HCT116 (cell line): ENCODE data around the gene CNDP2. TPM values are rescaled to one million over a fixed set of nuclear protein-coding genes. Genes with fewer than 3 reads are reported as not detected.

Experiments used
- ATAC-seq: fragments of 200-7000 bp; cut with Tn5 transposase; 2 replicates; pipeline ENCODE4 v1.9.1; 2020; ENCODE audit warnings: mild to moderate bottlenecking, moderate library complexity
- BruUV-seq: library from RNA; stranded (reverse); fragments of 400-500 nt; replicated peaks from 2 replicates; lab custom pipeline; 2021; lab: Mats Ljungman, UMichigan
- CTCF ChIA-PET: fragments of 300-600 bp; sonication (Branson Sonifier 250); formaldehyde crosslinking; loops from one replicate; lab custom pipeline; 2021; ENCODE audit warnings: antibody characterized with exemption; lab: Charles Lee
- POLR2A ChIA-PET: fragments of 300-600, 350-600 bp; sonication (Branson Sonifier 250); formaldehyde crosslinking; loops from one replicate; lab custom pipeline; 2021; ENCODE audit warnings: antibody characterized with exemption; lab: Charles Lee
- RAD21 ChIA-PET, 2 experiments: fragments of 300-600 bp; sonication (Branson Sonifier 250); formaldehyde crosslinking; loops; one replicate each; lab custom pipeline; 2023; ENCODE audit warnings: low total read pairs in 2 of 2; ENCODE audit not compliant: uncharacterized antibody in 2 of 2, unreplicated experiment in 2 of 2, low non-redundant PET in 1 of 2; lab: Charles Lee
- DNase-seq: peaks from one replicate; pipeline ENCODE4 v3.0.0-alpha.2; 2010; ENCODE audit warnings: low read depth, low spot score
- H2AFZ ChIP-seq: fragments of 200-600 bp; shearing (Covaris generic), sonication (generic); 2 replicates; pipeline ENCODE4 v1.6.1; 2017; ENCODE audit warnings: low read depth, mixed run types, mixed read lengths, antibody characterized with exemption, low read length; ENCODE audit not compliant: poor library complexity, severe bottlenecking
- H3K27ac ChIP-seq: 2 replicates; pipeline ENCODE4 v1.5.1; 2012; ENCODE audit warnings: low read depth, low read length
- H3K27me3 ChIP-seq: fragments of 200-600 bp; sonication (generic); 2 replicates; pipeline ENCODE4 v1.6.1; 2016; ENCODE audit warnings: mixed run types, low read length, mixed read lengths; ENCODE audit not compliant: insufficient read depth
- H3K36me3 ChIP-seq, 2 experiments: fragments of 200-500 bp in 1 of 2; fragments of 200-600 bp in 1 of 2; sonication (Bioruptor generic) in 1 of 2; sonication (generic) in 1 of 2; 2 replicates each; pipeline versions ENCODE4 v1.5.1 to v1.6.1; 2014 to 2016; ENCODE audit warnings: low read length in 2 of 2, inconsistent platforms in 1 of 2, mixed read lengths in 1 of 2, mixed run types in 1 of 2; ENCODE audit not compliant: insufficient read depth in 2 of 2, control insufficient read depth in 1 of 2
- H3K4me1 ChIP-seq, 2 experiments: fragments of 200-600 bp in 1 of 2; sonication (generic) in 1 of 2; 2 replicates each; pipeline versions ENCODE4 v1.5.1 to v1.6.1; 2012 to 2017; ENCODE audit warnings: low read length in 2 of 2, inconsistent platforms in 1 of 2, mild to moderate bottlenecking in 1 of 2, mixed read lengths in 1 of 2, mixed run types in 1 of 2, moderate library complexity in 1 of 2; ENCODE audit not compliant: insufficient read depth in 2 of 2, control insufficient read depth in 1 of 2
- H3K4me2 ChIP-seq: fragments of 200-600 bp; sonication (generic); 2 replicates; pipeline ENCODE4 v1.6.1; 2017; ENCODE audit warnings: mixed run types, low read length, mixed read lengths
- H3K4me3 ChIP-seq, 2 experiments: fragments of 200-600 bp in 1 of 2; sonication (generic) in 1 of 2; replicated peaks in 1 of 2; 2 replicates each; pipeline ENCODE4 v1.5.1; 2011 to 2016; ENCODE audit warnings: low read length in 2 of 2, control low read depth in 1 of 2, low read depth in 1 of 2, mild to moderate bottlenecking in 1 of 2, mixed read lengths in 1 of 2, mixed run types in 1 of 2
- H3K79me2 ChIP-seq: fragments of 200-600 bp; sonication (generic); 2 replicates; pipeline ENCODE4 v1.6.1; 2017; ENCODE audit warnings: mild to moderate bottlenecking, mixed run types, low read length, moderate library complexity, mixed read lengths; ENCODE audit not compliant: insufficient read depth
- H3K9ac ChIP-seq: fragments of 200-600 bp; sonication (generic); 2 replicates; pipeline ENCODE4 v1.6.1; 2016; ENCODE audit warnings: low read length, mixed read lengths
- H3K9me2 ChIP-seq: fragments of 200-600 bp; sonication (generic), shearing (Covaris generic); 2 replicates; pipeline ENCODE4 v1.6.1; 2017; ENCODE audit warnings: mixed run types, mild to moderate bottlenecking, moderate library complexity; ENCODE audit not compliant: insufficient read depth
- H3K9me3 ChIP-seq, 2 experiments: fragments of 200-500 bp in 1 of 2; fragments of 200-600 bp in 1 of 2; sonication (Bioruptor generic) in 1 of 2; sonication (generic) in 1 of 2; 2 replicates each; pipeline ENCODE4 v1.6.1; 2014 to 2017; ENCODE audit warnings: low read length in 2 of 2, mixed read lengths in 2 of 2, inconsistent platforms in 1 of 2, low read depth in 1 of 2, mild to moderate bottlenecking in 1 of 2, mixed run types in 1 of 2, moderate library complexity in 1 of 2; ENCODE audit not compliant: control insufficient read depth in 1 of 2, insufficient read depth in 1 of 2
- H4K20me1 ChIP-seq: fragments of 200-600 bp; sonication (generic), shearing (Covaris generic); 2 replicates; pipeline ENCODE4 v1.6.1; 2017; ENCODE audit warnings: mixed run types, mild to moderate bottlenecking, moderate library complexity; ENCODE audit not compliant: insufficient read depth
- ATF3 ChIP-seq: IDR thresholded peaks from 2 replicates; pipeline ENCODE4 v1.6.1; 2012
- CBX3 ChIP-seq: IDR thresholded peaks from 2 replicates; pipeline ENCODE4 v1.6.1; 2012; ENCODE audit warnings: low read depth
- CEBPB ChIP-seq: IDR thresholded peaks from 2 replicates; pipeline ENCODE4 v1.6.1; 2012; ENCODE audit warnings: low read depth
- CTCF ChIP-seq, 3 experiments: fragments of 200-600 bp in 1 of 3; sonication (generic) in 1 of 3; IDR thresholded peaks in 2 of 3; conservative IDR thresholded peaks in 1 of 3; 2 replicates each; pipeline ENCODE4 v1.5.1; 2012 to 2017; ENCODE audit warnings: low read depth in 2 of 3, low read length in 2 of 3, antibody characterized with exemption in 1 of 3, borderline replicate concordance in 1 of 3, control low read depth in 1 of 3, mild to moderate bottlenecking in 1 of 3, mixed read lengths in 1 of 3, mixed run types in 1 of 3, moderate library complexity in 1 of 3; ENCODE audit not compliant: insufficient read depth in 1 of 3
- EGR1 ChIP-seq: IDR thresholded peaks from 2 replicates; pipeline ENCODE4 v1.6.1; 2012; ENCODE audit warnings: low read depth
- ELF1 ChIP-seq: IDR thresholded peaks from 2 replicates; pipeline ENCODE4 v1.6.1; 2012; ENCODE audit warnings: low read depth, borderline replicate concordance
- EZH2 ChIP-seq: fragments of 200-600 bp; sonication (generic); IDR thresholded peaks from 2 replicates; pipeline ENCODE4 v1.6.1; 2017; ENCODE audit warnings: antibody characterized with exemption, mixed run types
- EZH2phosphoT487 ChIP-seq: fragments of 200-600 bp; IDR thresholded peaks from 2 replicates; pipeline ENCODE4 v1.6.1; 2018; ENCODE audit warnings: antibody characterized with exemption, borderline replicate concordance
- JUND ChIP-seq: IDR thresholded peaks from 2 replicates; pipeline ENCODE4 v1.6.1; 2012
- POLR2A ChIP-seq: IDR thresholded peaks from 2 replicates; pipeline ENCODE4 v1.7.0; 2011; ENCODE audit warnings: borderline replicate concordance; ENCODE audit not compliant: insufficient read depth, insufficient read length; ENCODE audit errors: extremely low read depth
- POLR2AphosphoS5 ChIP-seq: IDR thresholded peaks from 2 replicates; pipeline ENCODE4 v1.6.1; 2011; ENCODE audit warnings: mild to moderate bottlenecking, low read depth, low read length, moderate library complexity
- SIN3A ChIP-seq: IDR thresholded peaks from 2 replicates; pipeline ENCODE4 v1.6.1; 2012; ENCODE audit warnings: low read depth
- SP1 ChIP-seq: IDR thresholded peaks from 2 replicates; pipeline ENCODE4 v1.6.1; 2012; ENCODE audit warnings: low read depth
- SRF ChIP-seq: IDR thresholded peaks from 2 replicates; pipeline ENCODE4 v1.6.1; 2012; ENCODE audit warnings: low read depth
- YY1 ChIP-seq: IDR thresholded peaks from 2 replicates; pipeline ENCODE4 v1.6.1; 2011; ENCODE audit warnings: low read length, low read depth, moderate library complexity, mild to moderate bottlenecking; ENCODE audit not compliant: insufficient replicate concordance; ENCODE audit errors: extremely low read depth
- intact Hi-C: fragments of 100-400 bp; cut with micrococcal nuclease; formaldehyde crosslinking; loops from 2 replicates; pipeline ENCODE4 v1.10.0; 2022
- total RNA-seq: library from RNA; stranded (reverse); gene quantifications from one replicate; pipeline ENCODE4 v1.2.1, GENCODE V29; 2021; ENCODE audit not compliant: unreplicated experiment
- TF ChIP-seq, protein P1 (sequence below): IDR thresholded peaks from 2 replicates; pipeline ENCODE4 v1.6.1; 2012; ENCODE audit warnings: low read depth

The CNDP2 gene
- total RNA-seq, 1 experiment from 2014 or later: 112 TPM

GRCh38 chr18:74511823-74512222, 15.7 kb downstream of the CNDP2 start:
- Histone ChIP-seq H3K4me2 (no peak overlapping the region), H3K4me3 (no peak overlapping the region), H3K9me3 (no peaks in the 10 kb centered on the region), H4K20me1 (no peaks in the 10 kb centered on the region), H2AFZ (no peak overlapping the region), H3K4me1 (no peaks in the 10 kb centered on the region), H3K9ac (no peak overlapping the region), H3K36me3 (peaks cover 10 to 15% of the 10 kb centered on the region in 2 experiments; a peak in 3 of 4 replicates), H3K9me2 (no peaks in the 10 kb centered on the region), H3K79me2 (no peaks in the 10 kb centered on the region), H3K27me3 (no peaks in the 10 kb centered on the region), H3K27ac (no peak overlapping the region)
- RAD21 ChIA-PET: no interaction called here
- POLR2A ChIA-PET: no interaction called here
- CTCF ChIA-PET: no interaction called here
- no TSS peak for BruUV-seq
- intact Hi-C loops: no loop called here
- DNase-seq: no peak
- no peak for TF ChIP-seq YY1
- TF ChIP-seq EGR1: no peak
- TF ChIP-seq, all 23 proteins: peak for 0
- ATAC-seq: no peak

DNA sequence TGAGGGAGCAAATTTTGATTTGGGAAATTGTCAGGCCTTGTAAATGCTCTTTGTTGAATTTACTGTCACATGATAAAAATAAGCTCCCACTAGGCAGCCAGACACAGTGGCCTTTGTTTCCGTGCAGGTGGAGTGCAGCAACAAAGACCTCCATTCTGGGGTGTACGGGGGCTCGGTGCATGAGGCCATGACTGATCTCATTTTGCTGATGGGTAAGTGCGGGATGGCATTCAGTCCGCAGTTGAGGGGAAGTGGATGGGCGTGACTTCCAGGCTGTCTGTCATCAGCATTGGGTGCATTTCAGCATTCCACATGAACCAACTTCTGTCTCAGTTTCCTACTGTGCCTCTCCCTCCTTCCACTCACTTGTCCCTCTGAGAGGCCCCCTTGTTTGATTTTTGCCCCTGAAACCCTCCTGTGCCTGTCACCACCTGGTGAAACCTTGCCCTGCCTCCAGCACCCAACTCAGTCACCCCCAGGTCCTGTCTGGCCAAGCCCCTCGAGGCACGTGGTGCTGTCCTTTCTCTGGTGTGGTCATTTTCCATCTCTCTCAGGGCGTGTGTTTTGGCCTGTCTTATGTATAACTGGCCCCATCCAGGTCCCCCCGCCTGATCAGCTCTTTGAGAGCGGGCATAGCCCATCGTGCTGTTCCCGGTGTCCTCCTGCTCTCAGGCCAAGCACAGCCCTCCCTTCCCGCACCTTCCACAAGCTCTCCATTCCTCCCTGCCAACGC, 16.3 kb downstream of the CNDP2 start:
- CTCF ChIA-PET: no interaction called here
- TF ChIP-seq, protein P1, sequence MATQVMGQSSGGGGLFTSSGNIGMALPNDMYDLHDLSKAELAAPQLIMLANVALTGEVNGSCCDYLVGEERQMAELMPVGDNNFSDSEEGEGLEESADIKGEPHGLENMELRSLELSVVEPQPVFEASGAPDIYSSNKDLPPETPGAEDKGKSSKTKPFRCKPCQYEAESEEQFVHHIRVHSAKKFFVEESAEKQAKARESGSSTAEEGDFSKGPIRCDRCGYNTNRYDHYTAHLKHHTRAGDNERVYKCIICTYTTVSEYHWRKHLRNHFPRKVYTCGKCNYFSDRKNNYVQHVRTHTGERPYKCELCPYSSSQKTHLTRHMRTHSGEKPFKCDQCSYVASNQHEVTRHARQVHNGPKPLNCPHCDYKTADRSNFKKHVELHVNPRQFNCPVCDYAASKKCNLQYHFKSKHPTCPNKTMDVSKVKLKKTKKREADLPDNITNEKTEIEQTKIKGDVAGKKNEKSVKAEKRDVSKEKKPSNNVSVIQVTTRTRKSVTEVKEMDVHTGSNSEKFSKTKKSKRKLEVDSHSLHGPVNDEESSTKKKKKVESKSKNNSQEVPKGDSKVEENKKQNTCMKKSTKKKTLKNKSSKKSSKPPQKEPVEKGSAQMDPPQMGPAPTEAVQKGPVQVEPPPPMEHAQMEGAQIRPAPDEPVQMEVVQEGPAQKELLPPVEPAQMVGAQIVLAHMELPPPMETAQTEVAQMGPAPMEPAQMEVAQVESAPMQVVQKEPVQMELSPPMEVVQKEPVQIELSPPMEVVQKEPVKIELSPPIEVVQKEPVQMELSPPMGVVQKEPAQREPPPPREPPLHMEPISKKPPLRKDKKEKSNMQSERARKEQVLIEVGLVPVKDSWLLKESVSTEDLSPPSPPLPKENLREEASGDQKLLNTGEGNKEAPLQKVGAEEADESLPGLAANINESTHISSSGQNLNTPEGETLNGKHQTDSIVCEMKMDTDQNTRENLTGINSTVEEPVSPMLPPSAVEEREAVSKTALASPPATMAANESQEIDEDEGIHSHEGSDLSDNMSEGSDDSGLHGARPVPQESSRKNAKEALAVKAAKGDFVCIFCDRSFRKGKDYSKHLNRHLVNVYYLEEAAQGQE: no peak
- TF ChIP-seq ATF3 (no peak), CTCF (IDR thresholded peaks at IDR 0.05 in 2 of 3, conservative IDR thresholded peaks at IDR 0.05 in 1 of 3; ENCODE audit: borderline replicate concordance in 1 of 3, insufficient read depth in 1 of 3, low read depth in 2 of 3, low read length in 2 of 3) (no peak), EZH2 (no peak), SRF (no peak), SP1 (no peak), POLR2AphosphoS5 (no peak), EZH2phosphoT487 (no peak), ELF1 (no peak), CEBPB (no peak), POLR2A (no peak), JUND (no peak), CBX3 (no peak), SIN3A (no peak), EGR1 (no peak)

More for the DNA sequence above, 16.3 kb downstream of the CNDP2 start:
- Histone ChIP-seq H3K36me3 (peaks cover 10 to 15% of the 10 kb centered on the region in 2 experiments; a peak in 3 of 4 replicates), H4K20me1 (no peaks in the 10 kb centered on the region), H3K4me2 (no peak overlapping the region), H3K79me2 (no peaks in the 10 kb centered on the region), H3K9me3 (no peaks in the 10 kb centered on the region), H3K4me1 (no peaks in the 10 kb centered on the region), H3K9ac (no peak overlapping the region), H3K27ac (no peak overlapping the region), H3K9me2 (no peaks in the 10 kb centered on the region), H3K27me3 (no peaks in the 10 kb centered on the region), H2AFZ (no peak overlapping the region), H3K4me3 (no peak overlapping the region)
- BruUV-seq: no TSS peak
- intact Hi-C loops: no loop called here
- ChIA-PET RAD21 (no interaction called here), POLR2A (no interaction called here)
- DNase-seq: no peak
- ATAC-seq: no peak
